BE2C (cell line): ENCODE results near the gene GMPPA.

Experiments
- DNase-seq: peaks from one replicate; pipeline ENCODE4 v3.0.0-alpha.2; 2020
- H3K27me3 ChIP-seq: fragments of 250-450 bp; sonication (Bioruptor Pico); 2 replicates; pipeline ENCODE4 v1.5.1; 2020; ENCODE audit warnings: mild to moderate bottlenecking
- H3K36me3 ChIP-seq: fragments of 250-450 bp; sonication (Bioruptor Pico); 2 replicates; pipeline ENCODE4 v1.5.1; 2020; ENCODE audit warnings: mild to moderate bottlenecking
- H3K4me1 ChIP-seq: fragments of 250-450 bp; sonication (Bioruptor Pico); 2 replicates; pipeline ENCODE4 v1.5.1; 2020
- H3K4me3 ChIP-seq: 2 replicates; pipeline ENCODE4 v1.5.1; 2011; ENCODE audit warnings: low read depth, low read length
- H3K9me3 ChIP-seq: fragments of 250-450 bp; sonication (Bioruptor Pico); 2 replicates; pipeline ENCODE4 v1.5.1; 2020
- CTCF ChIP-seq: IDR thresholded peaks from 2 replicates; pipeline ENCODE4 v1.5.1; 2012; ENCODE audit warnings: mild to moderate bottlenecking, low read depth, low read length

The GMPPA gene

DNA sequence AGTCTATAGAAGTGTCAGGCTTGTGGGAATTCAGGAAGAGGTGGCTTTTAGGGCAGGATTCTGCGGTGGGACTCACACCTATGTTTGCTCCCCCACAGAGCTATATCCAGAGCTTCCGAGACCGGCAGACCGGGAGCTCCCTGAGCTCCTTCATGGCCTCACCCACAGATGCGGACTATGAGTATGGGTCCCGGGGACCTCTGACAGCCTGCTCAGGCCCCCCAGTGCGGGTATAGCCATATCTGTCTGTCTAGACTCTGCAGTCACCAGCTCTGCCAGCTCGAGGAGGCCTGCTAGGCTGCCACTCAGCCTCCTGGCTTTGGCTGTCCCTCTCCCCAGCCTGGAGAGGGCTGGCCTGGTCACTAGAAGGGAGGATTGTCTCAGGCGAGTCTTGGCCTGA is 50.9 kb downstream of the GMPPA start:
- H3K27me3 ChIP-seq, result no peaks in the 10 kb centered on the region
- no peaks in the 10 kb centered on the region for H3K9me3 ChIP-seq
- H3K4me3 ChIP-seq, result no peak overlapping the region
- peaks cover 5% of the 10 kb centered on the region; the same call in 1 of the 2 replicates for H3K4me1 ChIP-seq
- DNase-seq, result no peak
- peaks cover 5% of the 10 kb centered on the region for H3K36me3 ChIP-seq
- TF ChIP-seq CTCF, result no peak

- Histone ChIP-seq H3K27me3 (no peaks in the 10 kb centered on the region), H3K9me3 (no peaks in the 10 kb centered on the region), H3K4me1 (peaks cover 5% of the 10 kb centered on the region; the same call in 1 of the 2 replicates), H3K4me3 (peak overlapping the region; percentile 72), H3K36me3 (peaks cover 5% of the 10 kb centered on the region)
- peak; percentile 76 for DNase-seq
- no peak for TF ChIP-seq CTCF
Measured at GRCh38 chr2:219551441-219552381, 53.0 kb downstream of the GMPPA start.

DNA sequence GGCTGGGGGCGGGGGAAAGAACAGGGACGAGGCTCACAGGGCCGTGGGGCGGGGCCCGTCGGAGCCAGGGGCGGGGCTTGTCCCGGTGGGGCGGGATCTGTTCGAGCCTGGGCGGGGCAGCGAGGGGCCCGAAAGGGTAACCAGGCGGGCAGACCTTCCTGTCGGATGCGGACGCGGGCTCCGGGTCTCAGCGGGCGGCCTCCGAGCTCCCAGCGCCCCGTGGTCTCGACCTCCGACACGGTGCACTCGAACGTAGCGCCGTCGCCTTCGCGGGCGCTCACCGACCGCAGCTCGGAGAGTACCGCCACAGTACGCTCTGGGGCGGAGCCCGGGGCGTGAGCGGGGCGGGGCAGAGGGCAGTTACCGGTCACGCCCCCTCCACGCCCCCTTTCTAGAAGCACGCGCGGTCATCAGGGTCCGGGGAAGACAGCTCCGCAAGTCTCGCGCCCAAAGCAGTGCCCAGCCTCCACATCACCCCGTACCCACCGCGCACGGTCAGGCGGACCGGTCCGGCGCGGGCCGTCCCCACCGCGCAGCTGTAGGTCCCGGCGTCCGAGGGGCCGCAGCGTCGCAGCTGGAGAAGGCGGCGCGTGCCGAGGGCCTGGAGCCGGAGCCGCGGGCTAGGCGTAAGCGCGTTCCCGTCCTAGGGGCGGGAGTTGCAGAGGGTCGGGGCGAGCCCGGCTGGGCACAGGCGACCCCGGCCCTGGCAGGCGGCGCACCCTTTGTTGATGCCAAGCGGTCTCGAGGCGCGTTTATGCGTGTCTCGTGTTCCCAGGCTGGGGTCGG is 53.9 kb downstream of the GMPPA start:
- TF ChIP-seq CTCF, result no peak
- Histone ChIP-seq H3K27me3 (no peaks in the 10 kb centered on the region), H3K36me3 (peaks cover 5% of the 10 kb centered on the region), H3K4me1 (peaks cover 5% of the 10 kb centered on the region; the same call in 1 of the 2 replicates), H3K9me3 (no peaks in the 10 kb centered on the region), H3K4me3 (peak overlapping the region; percentile 72)
- peak; percentile 96 for DNase-seq

DNA sequence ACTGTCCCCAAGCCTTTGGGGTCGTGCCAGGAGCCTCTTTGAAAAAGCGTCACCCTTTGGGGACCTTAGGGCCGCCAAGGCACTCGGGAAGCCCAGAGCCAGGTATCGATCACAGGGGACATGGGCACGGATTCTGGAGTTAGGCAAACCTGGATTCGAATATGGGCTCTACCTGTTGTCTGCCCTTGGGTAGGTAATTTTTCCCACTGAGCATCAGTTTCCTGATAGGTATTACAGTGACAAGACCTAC is 54.4 kb downstream of the GMPPA start:
- Histone ChIP-seq H3K4me1 (peaks cover 5% of the 10 kb centered on the region; the same call in 1 of the 2 replicates), H3K36me3 (peaks cover 5% of the 10 kb centered on the region), H3K27me3 (no peaks in the 10 kb centered on the region), H3K4me3 (peak overlapping the region; percentile 72), H3K9me3 (no peaks in the 10 kb centered on the region)
- no peak for DNase-seq
- TF ChIP-seq CTCF, result no peak

DNA sequence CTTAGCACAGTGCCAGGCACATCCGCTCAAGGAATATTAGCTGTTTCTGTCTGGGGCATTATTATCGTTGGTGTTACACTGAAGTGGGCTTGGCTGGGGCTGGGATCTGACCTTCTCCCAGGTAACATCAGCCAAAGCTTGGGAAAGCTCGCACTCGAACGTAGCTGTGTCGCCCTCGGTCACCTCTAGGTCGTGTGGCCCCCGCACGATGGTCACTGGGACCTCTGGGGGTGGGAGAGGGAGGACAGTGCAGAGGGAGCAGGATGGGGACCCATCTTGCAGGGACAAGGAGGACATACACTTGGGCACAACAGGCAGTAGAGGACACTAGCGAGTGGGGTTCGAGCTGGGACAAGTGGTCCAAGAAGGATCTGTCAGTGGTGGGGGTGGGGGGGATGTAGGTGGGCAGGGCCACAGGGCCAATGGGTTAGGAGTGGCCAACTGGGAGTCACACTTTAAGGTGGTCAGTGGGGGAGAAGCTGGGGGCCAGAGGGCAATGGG is 54.8 kb downstream of the GMPPA start:
- H3K9me3 ChIP-seq, result no peaks in the 10 kb centered on the region
- H3K4me1 ChIP-seq, result peaks cover 5% of the 10 kb centered on the region; the same call in 1 of the 2 replicates
- peak overlapping the region; percentile 72; the same call in 1 of the 2 replicates for H3K4me3 ChIP-seq
- no peak for DNase-seq
- peaks cover 5% of the 10 kb centered on the region for H3K36me3 ChIP-seq
- TF ChIP-seq CTCF, result no peak
- H3K27me3 ChIP-seq, result no peaks in the 10 kb centered on the region
